HepG2 (cell line): ENCODE results near the gene ADH1C. TPM values are rescaled to one million over a fixed set of nuclear protein-coding genes. Genes with fewer than 3 reads are reported as not detected.

Source experiments
- ATAC-seq: fragments of 200-7000 bp; cut with Tn5 transposase; 3 replicates; pipeline ENCODE4 v1.9.1; 2020; ENCODE audit warnings: mild to moderate bottlenecking, moderate library complexity
- BruUV-seq: library from RNA; stranded (reverse); fragments of 400-500 nt; replicated peaks from 2 replicates; lab custom pipeline; 2021; lab: Mats Ljungman, UMichigan
- CTCF ChIA-PET: fragments of 300-600 bp; formaldehyde crosslinking; extraction: SDS; loops from one replicate; lab custom pipeline; 2021; ENCODE audit warnings: low total read pairs, inconsistent platforms, low intra/inter-chr PET ratio; lab: Yijun Ruan, JAX
- POLR2A ChIA-PET: fragments of 350-600 bp; sonication (Branson Sonifier 250); formaldehyde crosslinking; loops from one replicate; lab custom pipeline; 2020; ENCODE audit warnings: antibody characterized with exemption, inconsistent platforms; lab: Yijun Ruan, JAX
- DNase-seq: peaks from one replicate; pipeline ENCODE4 v3.0.0-alpha.2; 2015; ENCODE audit warnings: low spot score
- FAIRE-seq: peaks from 3 replicates; lab custom pipeline; 2011; peaks lifted over from hg19 to GRCh38; lab: Jason Lieb, UNC
- H2AFZ ChIP-seq: one replicate; pipeline ENCODE4 v1.6.1; 2011; ENCODE audit warnings: low read length, inconsistent platforms
- H3K27ac ChIP-seq: fragments of 300-600 bp; 3 replicates; pipeline ENCODE4 v1.8.0; 2011; ENCODE audit warnings: mixed run types, mild to moderate bottlenecking, mixed read lengths, low read length, inconsistent platforms; ENCODE audit not compliant: insufficient read depth; ENCODE audit errors: extremely low read length
- H3K27me3 ChIP-seq, 2 experiments: fragments of 200-600 bp in 1 of 2; 2 replicates in 1 of 2; 3 replicates in 1 of 2; pipeline versions ENCODE4 v1.6.0 to v1.8.0; 2011; ENCODE audit warnings: low read length in 2 of 2, mild to moderate bottlenecking in 2 of 2, moderate library complexity in 2 of 2, inconsistent platforms in 1 of 2; ENCODE audit not compliant: insufficient read depth in 2 of 2, control insufficient read depth in 1 of 2
- H3K36me3 ChIP-seq, 2 experiments: fragments of 200-600 bp in 1 of 2; replicated peaks in 1 of 2; 2 replicates in 1 of 2; 3 replicates in 1 of 2; pipeline versions ENCODE4 v1.5.1 to v1.8.0; 2011; ENCODE audit warnings: low read length in 2 of 2, inconsistent platforms in 1 of 2; ENCODE audit not compliant: insufficient read depth in 2 of 2, control insufficient read depth in 1 of 2
- H3K4me1 ChIP-seq: 2 replicates; pipeline ENCODE4 v1.5.1; 2012; ENCODE audit warnings: low read length, inconsistent platforms; ENCODE audit not compliant: insufficient read depth
- H3K4me2 ChIP-seq: 2 replicates; pipeline ENCODE4 v1.6.0; 2011; ENCODE audit warnings: low read depth, low read length, inconsistent platforms
- H3K4me3 ChIP-seq, 3 experiments: fragments of 200-600 bp in 1 of 3; sonication (generic), shearing (Covaris generic) in 1 of 3; replicated peaks in 1 of 3; 2 replicates each; pipeline ENCODE4 v1.5.1; 2011 to 2016; ENCODE audit warnings: low read length in 3 of 3, inconsistent platforms in 2 of 3, low read depth in 2 of 3, mild to moderate bottlenecking in 2 of 3, control low read depth in 1 of 3, mixed read lengths in 1 of 3; ENCODE audit not compliant: insufficient read depth in 1 of 3
- H3K79me2 ChIP-seq: one replicate; pipeline ENCODE4 v1.6.1; 2011; ENCODE audit warnings: low read length, inconsistent platforms; ENCODE audit not compliant: insufficient read depth
- H3K9ac ChIP-seq: 2 replicates; pipeline ENCODE4 v1.6.0; 2011; ENCODE audit warnings: mild to moderate bottlenecking, low read depth, low read length, inconsistent platforms; ENCODE audit not compliant: insufficient read depth
- H3K9me3 ChIP-seq: 2 replicates; pipeline ENCODE4 v1.5.1; 2012; ENCODE audit warnings: mild to moderate bottlenecking, low read length
- H4K20me1 ChIP-seq: 2 replicates; pipeline ENCODE4 v1.6.0; 2011; ENCODE audit warnings: inconsistent platforms, mild to moderate bottlenecking, low read length, moderate library complexity; ENCODE audit not compliant: insufficient read depth
- DBP ChIP-seq: sonication (generic); formaldehyde crosslinking; IDR thresholded peaks from 2 replicates; pipeline ENCODE4 v1.4.0; 2020; ENCODE audit warnings: missing genetic modification reagents; ENCODE audit errors: not compliant biosample characterization
- E2F5 ChIP-seq: sonication (generic); formaldehyde crosslinking; conservative IDR thresholded peaks from 2 replicates; pipeline ENCODE4 v1.4.0; 2020; ENCODE audit warnings: missing genetic modification reagents
- FOSL2 ChIP-seq: sonication (generic); formaldehyde crosslinking; IDR thresholded peaks from 2 replicates; pipeline ENCODE4 v1.4.0; 2020; ENCODE audit warnings: missing genetic modification reagents
- GZF1 ChIP-seq: sonication (generic); formaldehyde crosslinking; IDR thresholded peaks from 2 replicates; pipeline ENCODE4 v1.5.1; 2020; ENCODE audit warnings: mild to moderate bottlenecking, missing genetic modification reagents
- JDP2 ChIP-seq: sonication (generic); formaldehyde crosslinking; IDR thresholded peaks from 2 replicates; pipeline ENCODE4 v1.8.1; 2022; ENCODE audit warnings: missing genetic modification reagents, borderline replicate concordance
- MYC ChIP-seq: sonication (generic); formaldehyde crosslinking; IDR thresholded peaks from 2 replicates; pipeline ENCODE4 v1.9.0; 2021; ENCODE audit warnings: missing genetic modification reagents, borderline replicate concordance
- NR0B2 ChIP-seq: sonication (generic); formaldehyde crosslinking; IDR thresholded peaks from 2 replicates; pipeline ENCODE4 v1.4.0; 2020; ENCODE audit warnings: mild to moderate bottlenecking, missing genetic modification reagents
- PATZ1 ChIP-seq: sonication (generic); formaldehyde crosslinking; IDR thresholded peaks from 2 replicates; pipeline ENCODE4 v1.4.0; 2020; ENCODE audit warnings: missing genetic modification reagents
- PHF21A ChIP-seq: sonication (generic); formaldehyde crosslinking; IDR thresholded peaks from 2 replicates; pipeline ENCODE4 v1.5.0; 2020; ENCODE audit warnings: mild to moderate bottlenecking, missing genetic modification reagents
- SIN3B ChIP-seq: fragments of 150-350 bp; IDR thresholded peaks from 2 replicates; pipeline ENCODE4 v1.6.1; 2014; ENCODE audit warnings: low read length
- SYNCRIP ChIP-seq: fragments of 200-400 bp; formaldehyde crosslinking; IDR thresholded peaks from 2 replicates; pipeline ENCODE4 v1.6.1; 2018; ENCODE audit warnings: mild to moderate bottlenecking, low read depth, low read length; ENCODE audit not compliant: insufficient read depth
- ZNF451 ChIP-seq: sonication (generic); formaldehyde crosslinking; IDR thresholded peaks from 2 replicates; pipeline ENCODE4 v1.5.0; 2020; ENCODE audit warnings: mild to moderate bottlenecking, missing genetic modification reagents
- ZNF792 ChIP-seq: IDR thresholded peaks from 2 replicates; pipeline ENCODE4 v1.6.1; 2016
- WGBS: methylation state at CpG from one replicate; pipeline ENCODE4 v1.1.6; 2017; ENCODE audit warnings: low lambda C conversion rate; 5-methylcytosine and 5-hydroxymethylcytosine counted together
- in situ Hi-C: cut with HindIII; loops from 2 replicates; pipeline ENCODE4 v1.10.0; 2017; ENCODE audit warnings: low pct_unique_long_range_greater_than_20kb; ENCODE audit not compliant: extremely low pct_ligation_motif_present
- intact Hi-C: fragments of 100-400 bp; cut with micrococcal nuclease; formaldehyde crosslinking; loops from one replicate; pipeline ENCODE4 v1.10.0; 2022; ENCODE audit not compliant: unreplicated experiment
- polyA plus RNA-seq, 8 experiments: library from polyadenylated mRNA; depleted of rRNA in 3 of 8; stranded (reverse) in 7 of 8; unstranded in 1 of 8; fragments of >200 nt; fragmentation: Illumina TruSeq in 4 of 8; extraction: Trizol in 4 of 8; gene quantifications; 2 replicates each; pipeline versions ENCODE4 v1.2.1 to v1.2.3, GENCODE V29; 2011 to 2016; ENCODE audit warnings: low read depth in 4 of 8, missing spikeins in 1 of 8, mixed read lengths in 1 of 8; ENCODE audit not compliant: insufficient read depth in 1 of 8
- total RNA-seq, 5 experiments: library from RNA; depleted of rRNA; stranded (reverse); fragments of >200 nt; fragmentation: Illumina TruSeq; extraction: Trizol; gene quantifications; 2 replicates each; pipeline ENCODE4 v1.2.3, GENCODE V29; 2016; ENCODE audit warnings: low read depth in 1 of 5

ADH1C gene
- total and polyA plus RNA-seq, 2 of the 13 experiments (the other 11 are each of a cell fraction or from before 2014, with no cell fraction given) = not detected

- no peak for TF ChIP-seq ZNF451
- ChIA-PET CTCF (no interaction called here), POLR2A (no interaction called here)
- Histone ChIP-seq H3K4me1 (no peaks in the 10 kb centered on the region), H3K4me2 (no peak overlapping the region), H3K9me3 (peaks cover 13% of the 10 kb centered on the region), H3K27me3 (no peaks in the 10 kb centered on the region), H3K4me3 (no peak overlapping the region), H3K27ac (no peak overlapping the region), H3K9ac (no peak overlapping the region), H3K79me2 (no peaks in the 10 kb centered on the region), H2AFZ (no peak overlapping the region), H4K20me1 (no peaks in the 10 kb centered on the region), H3K36me3 (no peaks in the 10 kb centered on the region)
- intact Hi-C loops = no loop called here
- WGBS = 70% methylated on average over 1 of the region's 1 CpG
- ATAC-seq (no peak), FAIRE-seq (no peak), DNase-seq (no peak)
- BruUV-seq = no TSS peak
- in situ Hi-C loops = no loop called here
Observed at GRCh38 chr4:99390055-99390454, 37.5 kb upstream of the ADH1C start.

GRCh38 chr4:99389606-99390005 is 37.1 kb upstream of the ADH1C start:
- in situ Hi-C loops = no loop called here
- Histone ChIP-seq H3K79me2 (no peaks in the 10 kb centered on the region), H3K27me3 (no peaks in the 10 kb centered on the region), H3K36me3 (no peaks in the 10 kb centered on the region), H3K9ac (no peak overlapping the region), H3K4me3 (no peak overlapping the region), H3K27ac (no peak overlapping the region), H3K4me2 (no peak overlapping the region), H3K9me3 (peaks cover 13% of the 10 kb centered on the region), H2AFZ (no peak overlapping the region), H4K20me1 (no peaks in the 10 kb centered on the region), H3K4me1 (no peaks in the 10 kb centered on the region)
- CTCF ChIA-PET = no interaction called here
- POLR2A ChIA-PET = no interaction called here
- BruUV-seq = no TSS peak
- no peak for ATAC-seq
- no peak for FAIRE-seq
- DNase-seq = no peak
- TF ChIP-seq JDP2 (no peak), PATZ1 (CRISPR knock-in tag) (no peak), ZNF792 (CRISPR knock-in tag) (no peak), DBP (CRISPR knock-in tag) (no peak), MYC (CRISPR knock-in tag) (no peak), GZF1 (CRISPR knock-in tag) (no peak), PHF21A (CRISPR knock-in tag) (no peak), SIN3B (no peak), SYNCRIP (no peak), E2F5 (no peak), FOSL2 (CRISPR knock-in tag) (no peak), NR0B2 (no peak)
- intact Hi-C loops = no loop called here
